HCT116 (cell line): ENCODE results near the gene DGCR8. TPM values are rescaled to one million over a fixed set of nuclear protein-coding genes. Genes with fewer than 3 reads are reported as not detected.

ENCODE experiments used
- ATAC-seq: fragments of 200-7000 bp; cut with Tn5 transposase; 2 replicates; pipeline ENCODE4 v1.9.1; 2020; ENCODE audit warnings: mild to moderate bottlenecking, moderate library complexity
- BruUV-seq: library from RNA; stranded (reverse); fragments of 400-500 nt; replicated peaks from 2 replicates; lab custom pipeline; 2021; lab: Mats Ljungman, UMichigan
- CTCF ChIA-PET: fragments of 300-600 bp; sonication (Branson Sonifier 250); formaldehyde crosslinking; loops from one replicate; lab custom pipeline; 2021; ENCODE audit warnings: antibody characterized with exemption; lab: Charles Lee
- POLR2A ChIA-PET: fragments of 300-600, 350-600 bp; sonication (Branson Sonifier 250); formaldehyde crosslinking; loops from one replicate; lab custom pipeline; 2021; ENCODE audit warnings: antibody characterized with exemption; lab: Charles Lee
- RAD21 ChIA-PET, 2 experiments: fragments of 300-600 bp; sonication (Branson Sonifier 250); formaldehyde crosslinking; loops; one replicate each; lab custom pipeline; 2023; ENCODE audit warnings: low total read pairs in 2 of 2; ENCODE audit not compliant: uncharacterized antibody in 2 of 2, unreplicated experiment in 2 of 2, low non-redundant PET in 1 of 2; lab: Charles Lee
- DNase-seq: peaks from one replicate; pipeline ENCODE4 v3.0.0-alpha.2; 2010; ENCODE audit warnings: low read depth, low spot score
- H2AFZ ChIP-seq: fragments of 200-600 bp; shearing (Covaris generic), sonication (generic); 2 replicates; pipeline ENCODE4 v1.6.1; 2017; ENCODE audit warnings: low read depth, mixed run types, mixed read lengths, antibody characterized with exemption, low read length; ENCODE audit not compliant: poor library complexity, severe bottlenecking
- H3K27ac ChIP-seq: 2 replicates; pipeline ENCODE4 v1.5.1; 2012; ENCODE audit warnings: low read depth, low read length
- H3K27me3 ChIP-seq: fragments of 200-600 bp; sonication (generic); 2 replicates; pipeline ENCODE4 v1.6.1; 2016; ENCODE audit warnings: mixed run types, low read length, mixed read lengths; ENCODE audit not compliant: insufficient read depth
- H3K36me3 ChIP-seq, 2 experiments: fragments of 200-500 bp in 1 of 2; fragments of 200-600 bp in 1 of 2; sonication (Bioruptor generic) in 1 of 2; sonication (generic) in 1 of 2; 2 replicates each; pipeline versions ENCODE4 v1.5.1 to v1.6.1; 2014 to 2016; ENCODE audit warnings: low read length in 2 of 2, inconsistent platforms in 1 of 2, mixed read lengths in 1 of 2, mixed run types in 1 of 2; ENCODE audit not compliant: insufficient read depth in 2 of 2, control insufficient read depth in 1 of 2
- H3K4me1 ChIP-seq, 2 experiments: fragments of 200-600 bp in 1 of 2; sonication (generic) in 1 of 2; 2 replicates each; pipeline versions ENCODE4 v1.5.1 to v1.6.1; 2012 to 2017; ENCODE audit warnings: low read length in 2 of 2, inconsistent platforms in 1 of 2, mild to moderate bottlenecking in 1 of 2, mixed read lengths in 1 of 2, mixed run types in 1 of 2, moderate library complexity in 1 of 2; ENCODE audit not compliant: insufficient read depth in 2 of 2, control insufficient read depth in 1 of 2
- H3K4me2 ChIP-seq: fragments of 200-600 bp; sonication (generic); 2 replicates; pipeline ENCODE4 v1.6.1; 2017; ENCODE audit warnings: mixed run types, low read length, mixed read lengths
- H3K4me3 ChIP-seq, 2 experiments: fragments of 200-600 bp in 1 of 2; sonication (generic) in 1 of 2; replicated peaks in 1 of 2; 2 replicates each; pipeline ENCODE4 v1.5.1; 2011 to 2016; ENCODE audit warnings: low read length in 2 of 2, control low read depth in 1 of 2, low read depth in 1 of 2, mild to moderate bottlenecking in 1 of 2, mixed read lengths in 1 of 2, mixed run types in 1 of 2
- H3K79me2 ChIP-seq: fragments of 200-600 bp; sonication (generic); 2 replicates; pipeline ENCODE4 v1.6.1; 2017; ENCODE audit warnings: mild to moderate bottlenecking, mixed run types, low read length, moderate library complexity, mixed read lengths; ENCODE audit not compliant: insufficient read depth
- H3K9ac ChIP-seq: fragments of 200-600 bp; sonication (generic); 2 replicates; pipeline ENCODE4 v1.6.1; 2016; ENCODE audit warnings: low read length, mixed read lengths
- H3K9me2 ChIP-seq: fragments of 200-600 bp; sonication (generic), shearing (Covaris generic); 2 replicates; pipeline ENCODE4 v1.6.1; 2017; ENCODE audit warnings: mixed run types, mild to moderate bottlenecking, moderate library complexity; ENCODE audit not compliant: insufficient read depth
- H3K9me3 ChIP-seq, 2 experiments: fragments of 200-500 bp in 1 of 2; fragments of 200-600 bp in 1 of 2; sonication (Bioruptor generic) in 1 of 2; sonication (generic) in 1 of 2; 2 replicates each; pipeline ENCODE4 v1.6.1; 2014 to 2017; ENCODE audit warnings: low read length in 2 of 2, mixed read lengths in 2 of 2, inconsistent platforms in 1 of 2, low read depth in 1 of 2, mild to moderate bottlenecking in 1 of 2, mixed run types in 1 of 2, moderate library complexity in 1 of 2; ENCODE audit not compliant: control insufficient read depth in 1 of 2, insufficient read depth in 1 of 2
- H4K20me1 ChIP-seq: fragments of 200-600 bp; sonication (generic), shearing (Covaris generic); 2 replicates; pipeline ENCODE4 v1.6.1; 2017; ENCODE audit warnings: mixed run types, mild to moderate bottlenecking, moderate library complexity; ENCODE audit not compliant: insufficient read depth
- ATF3 ChIP-seq: IDR thresholded peaks from 2 replicates; pipeline ENCODE4 v1.6.1; 2012
- CBX3 ChIP-seq: IDR thresholded peaks from 2 replicates; pipeline ENCODE4 v1.6.1; 2012; ENCODE audit warnings: low read depth
- EGR1 ChIP-seq: IDR thresholded peaks from 2 replicates; pipeline ENCODE4 v1.6.1; 2012; ENCODE audit warnings: low read depth
- ELF1 ChIP-seq: IDR thresholded peaks from 2 replicates; pipeline ENCODE4 v1.6.1; 2012; ENCODE audit warnings: low read depth, borderline replicate concordance
- EZH2phosphoT487 ChIP-seq: fragments of 200-600 bp; IDR thresholded peaks from 2 replicates; pipeline ENCODE4 v1.6.1; 2018; ENCODE audit warnings: antibody characterized with exemption, borderline replicate concordance
- FOSL1 ChIP-seq: IDR thresholded peaks from 2 replicates; pipeline ENCODE4 v1.6.1; 2012; ENCODE audit warnings: low read depth
- POLR2AphosphoS5 ChIP-seq: IDR thresholded peaks from 2 replicates; pipeline ENCODE4 v1.6.1; 2011; ENCODE audit warnings: mild to moderate bottlenecking, low read depth, low read length, moderate library complexity
- RAD21 ChIP-seq: IDR thresholded peaks from 2 replicates; pipeline ENCODE4 v1.6.1; 2012; ENCODE audit warnings: low read depth, mild to moderate bottlenecking
- SIN3A ChIP-seq: IDR thresholded peaks from 2 replicates; pipeline ENCODE4 v1.6.1; 2012; ENCODE audit warnings: low read depth
- SP1 ChIP-seq: IDR thresholded peaks from 2 replicates; pipeline ENCODE4 v1.6.1; 2012; ENCODE audit warnings: low read depth
- YY1 ChIP-seq: IDR thresholded peaks from 2 replicates; pipeline ENCODE4 v1.6.1; 2011; ENCODE audit warnings: low read length, low read depth, moderate library complexity, mild to moderate bottlenecking; ENCODE audit not compliant: insufficient replicate concordance; ENCODE audit errors: extremely low read depth
- ZFX ChIP-seq: fragments of 450-650 bp; IDR thresholded peaks from 2 replicates; pipeline ENCODE4 v1.6.1; 2017
- ZNF274 ChIP-seq: fragments of 200-500 bp; sonication (Bioruptor generic); IDR thresholded peaks from 2 replicates; pipeline ENCODE4 v1.6.1; 2014; ENCODE audit warnings: mild to moderate bottlenecking, low read depth, low read length, inconsistent platforms
- intact Hi-C: fragments of 100-400 bp; cut with micrococcal nuclease; formaldehyde crosslinking; loops from 2 replicates; pipeline ENCODE4 v1.10.0; 2022
- total RNA-seq: library from RNA; stranded (reverse); gene quantifications from one replicate; pipeline ENCODE4 v1.2.1, GENCODE V29; 2021; ENCODE audit not compliant: unreplicated experiment
- TF ChIP-seq, protein P1 (sequence below): IDR thresholded peaks from 2 replicates; pipeline ENCODE4 v1.6.1; 2011; ENCODE audit warnings: mild to moderate bottlenecking, low read length, moderate library complexity; ENCODE audit not compliant: insufficient replicate concordance; ENCODE audit errors: extremely low read depth

Gene DGCR8
- total RNA-seq, 1 experiment from 2014 or later, result 43.8 TPM

DNA sequence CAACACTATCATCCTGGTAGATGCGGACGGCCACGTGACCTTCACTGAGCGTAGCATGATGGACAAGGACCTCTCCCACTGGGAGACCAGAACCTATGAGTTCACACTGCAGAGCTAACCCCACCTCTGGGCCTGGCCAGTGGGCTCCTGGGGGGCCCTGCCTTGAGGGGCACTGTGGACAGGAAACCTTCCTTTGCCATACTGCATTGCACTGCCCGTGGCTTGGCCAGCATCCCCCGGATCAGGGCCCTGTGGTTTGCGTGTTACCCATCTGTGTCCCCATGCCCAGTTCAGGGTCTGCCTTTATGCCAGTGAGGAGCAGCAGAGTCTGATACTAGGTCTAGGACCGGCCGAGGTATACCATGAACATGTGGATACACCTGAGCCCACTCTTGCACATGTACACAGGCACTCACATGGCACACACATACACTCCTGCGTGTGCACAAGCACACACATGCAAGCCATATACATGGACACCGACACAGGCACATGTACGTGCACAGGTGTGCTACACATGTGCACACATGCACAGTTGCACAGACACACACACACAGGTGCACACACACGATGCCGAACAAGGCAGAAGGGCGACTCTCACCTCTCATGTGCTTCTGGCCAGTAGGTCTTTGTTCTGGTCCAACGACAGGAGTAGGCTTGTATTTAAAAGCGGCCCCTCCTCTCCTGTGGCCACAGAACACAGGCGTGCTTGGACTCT is 15.3 kb upstream of the DGCR8 start:
- H4K20me1 ChIP-seq, result no peaks in the 10 kb centered on the region
- no peaks in the 10 kb centered on the region for H3K79me2 ChIP-seq
- no peaks in the 10 kb centered on the region for H3K36me3 ChIP-seq
- no peak for DNase-seq
- H3K4me3 ChIP-seq, result no peak overlapping the region
- RAD21 ChIA-PET, result no interaction called here
- H3K9me3 ChIP-seq, result no peaks in the 10 kb centered on the region
- no TSS peak for BruUV-seq
- ATAC-seq, result no peak
- no peaks in the 10 kb centered on the region for H3K27me3 ChIP-seq
- POLR2A ChIA-PET, result no interaction called here
- H3K4me2 ChIP-seq, result no peak overlapping the region
- no peak for TF ChIP-seq POLR2AphosphoS5
- no peak for TF ChIP-seq RAD21
- TF ChIP-seq YY1, result no peak
- no peak for TF ChIP-seq ATF3
- no peak for TF ChIP-seq ZNF274
- no peak for TF ChIP-seq CBX3
- TF ChIP-seq FOSL1, result no peak
- no peak for TF ChIP-seq ZFX
- no peak for TF ChIP-seq SP1
- TF ChIP-seq EGR1, result no peak
- TF ChIP-seq, protein P1, sequence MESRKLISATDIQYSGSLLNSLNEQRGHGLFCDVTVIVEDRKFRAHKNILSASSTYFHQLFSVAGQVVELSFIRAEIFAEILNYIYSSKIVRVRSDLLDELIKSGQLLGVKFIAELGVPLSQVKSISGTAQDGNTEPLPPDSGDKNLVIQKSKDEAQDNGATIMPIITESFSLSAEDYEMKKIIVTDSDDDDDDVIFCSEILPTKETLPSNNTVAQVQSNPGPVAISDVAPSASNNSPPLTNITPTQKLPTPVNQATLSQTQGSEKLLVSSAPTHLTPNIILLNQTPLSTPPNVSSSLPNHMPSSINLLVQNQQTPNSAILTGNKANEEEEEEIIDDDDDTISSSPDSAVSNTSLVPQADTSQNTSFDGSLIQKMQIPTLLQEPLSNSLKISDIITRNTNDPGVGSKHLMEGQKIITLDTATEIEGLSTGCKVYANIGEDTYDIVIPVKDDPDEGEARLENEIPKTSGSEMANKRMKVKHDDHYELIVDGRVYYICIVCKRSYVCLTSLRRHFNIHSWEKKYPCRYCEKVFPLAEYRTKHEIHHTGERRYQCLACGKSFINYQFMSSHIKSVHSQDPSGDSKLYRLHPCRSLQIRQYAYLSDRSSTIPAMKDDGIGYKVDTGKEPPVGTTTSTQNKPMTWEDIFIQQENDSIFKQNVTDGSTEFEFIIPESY, result no peak
- TF ChIP-seq SIN3A, result no peak
- TF ChIP-seq EZH2phosphoT487, result no peak
- TF ChIP-seq ELF1, result no peak
- intact Hi-C loops, result no loop called here
- H3K9ac ChIP-seq, result no peak overlapping the region
- H3K27ac ChIP-seq, result no peak overlapping the region
- CTCF ChIA-PET, result no interaction called here
- no peaks in the 10 kb centered on the region for H3K9me2 ChIP-seq
- H2AFZ ChIP-seq, result no peak overlapping the region
- H3K4me1 ChIP-seq, result peaks cover 4 to 26% of the 10 kb centered on the region in 2 experiments
